H9 (cell line): ENCODE data around the gene SERPINB8. TPM values are rescaled to one million over a fixed set of nuclear protein-coding genes. Genes with fewer than 3 reads are reported as not detected.

ENCODE experiments used
- DNase-seq: peaks from one replicate; pipeline ENCODE4 v3.0.0-alpha.2; 2017
- H2AFZ ChIP-seq: one replicate; pipeline ENCODE4 v1.6.1; 2013; ENCODE audit warnings: mild to moderate bottlenecking, low read length, control low read depth, moderate library complexity
- H2AK5ac ChIP-seq: 2 replicates; pipeline ENCODE4 v1.6.1; 2013; ENCODE audit warnings: low read length, control low read depth, mixed read lengths; ENCODE audit not compliant: insufficient read length
- H2BK120ac ChIP-seq: one replicate; pipeline ENCODE4 v1.6.1; 2013; ENCODE audit warnings: low read depth, mild to moderate bottlenecking, low read length, control low read depth, inconsistent platforms; ENCODE audit not compliant: poor library complexity, severe bottlenecking
- H2BK12ac ChIP-seq: 2 replicates; pipeline ENCODE4 v1.6.1; 2013; ENCODE audit warnings: low read length, control low read depth, mixed read lengths, low read depth; ENCODE audit not compliant: insufficient read length
- H2BK15ac ChIP-seq: 2 replicates; pipeline ENCODE4 v1.6.1; 2013; ENCODE audit warnings: low read depth, low read length, control low read depth
- H2BK20ac ChIP-seq: one replicate; pipeline ENCODE4 v1.6.1; 2013; ENCODE audit warnings: low read depth, mild to moderate bottlenecking, low read length, control low read depth, inconsistent platforms; ENCODE audit not compliant: poor library complexity, severe bottlenecking
- H2BK5ac ChIP-seq: 2 replicates; pipeline ENCODE4 v1.6.1; 2013; ENCODE audit warnings: low read length, control low read depth, mixed read lengths; ENCODE audit not compliant: insufficient read length
- H3K14ac ChIP-seq: 2 replicates; pipeline ENCODE4 v1.6.1; 2013; ENCODE audit warnings: low read length, control low read depth; ENCODE audit not compliant: insufficient read depth
- H3K18ac ChIP-seq: 2 replicates; pipeline ENCODE4 v1.6.1; 2013; ENCODE audit warnings: low read depth, mild to moderate bottlenecking, mixed read lengths, low read length, control low read depth; ENCODE audit not compliant: insufficient read length
- H3K23ac ChIP-seq: 2 replicates; pipeline ENCODE4 v1.6.1; 2013; ENCODE audit warnings: low read length, control low read depth, mixed read lengths, low read depth; ENCODE audit not compliant: insufficient read length
- H3K23me2 ChIP-seq: 2 replicates; pipeline ENCODE4 v1.6.1; 2013; ENCODE audit warnings: low read depth, mild to moderate bottlenecking, mixed read lengths, low read length, control low read depth; ENCODE audit not compliant: insufficient read length, poor library complexity, severe bottlenecking
- H3K27ac ChIP-seq: 2 replicates; pipeline ENCODE4 v1.5.1; 2013; ENCODE audit warnings: low read length, control low read depth, mixed read lengths, low read depth; ENCODE audit not compliant: insufficient read length
- H3K27me3 ChIP-seq: 2 replicates; pipeline ENCODE4 v1.6.1; 2013; ENCODE audit warnings: low read length, control low read depth, inconsistent platforms; ENCODE audit not compliant: insufficient read depth
- H3K4ac ChIP-seq: 2 replicates; pipeline ENCODE4 v1.6.1; 2013; ENCODE audit warnings: low read depth, mild to moderate bottlenecking, control low read depth, inconsistent platforms, low read length, moderate library complexity
- H3K4me1 ChIP-seq: 2 replicates; pipeline ENCODE4 v1.6.1; 2013; ENCODE audit warnings: low read length, control low read depth, inconsistent platforms; ENCODE audit not compliant: insufficient read depth
- H3K4me2 ChIP-seq: 2 replicates; pipeline ENCODE4 v1.6.1; 2013; ENCODE audit warnings: low read length, control low read depth, mixed read lengths; ENCODE audit not compliant: insufficient read length, insufficient read depth
- H3K56ac ChIP-seq: 2 replicates; pipeline ENCODE4 v1.6.1; 2013; ENCODE audit warnings: low read depth, mild to moderate bottlenecking, mixed read lengths, low read length, control low read depth; ENCODE audit not compliant: insufficient read length
- H3K79me1 ChIP-seq: 2 replicates; pipeline ENCODE4 v1.6.1; 2013; ENCODE audit warnings: low read depth, mild to moderate bottlenecking, moderate library complexity, low read length, control low read depth, inconsistent platforms; ENCODE audit not compliant: insufficient read depth, poor library complexity, severe bottlenecking
- H3K79me2 ChIP-seq: 2 replicates; pipeline ENCODE4 v1.6.1; 2013; ENCODE audit warnings: low read length, control low read depth, inconsistent platforms; ENCODE audit not compliant: insufficient read depth
- H3K9ac ChIP-seq: 2 replicates; pipeline ENCODE4 v1.6.1; 2013; ENCODE audit warnings: low read length, control low read depth, mixed read lengths; ENCODE audit not compliant: insufficient read length; ENCODE audit errors: extremely low read depth
- H3K9me3 ChIP-seq: one replicate; pipeline ENCODE4 v1.6.1; 2013; ENCODE audit warnings: low read depth, low read length, inconsistent platforms; ENCODE audit not compliant: control insufficient read depth
- H3T11ph ChIP-seq: one replicate; pipeline ENCODE4 v1.6.1; 2013; ENCODE audit warnings: mild to moderate bottlenecking, low read length, control low read depth, inconsistent platforms
- H4K20me1 ChIP-seq: one replicate; pipeline ENCODE4 v1.6.1; 2013; ENCODE audit not compliant: control insufficient read depth, insufficient read length, insufficient read depth
- H4K5ac ChIP-seq: 2 replicates; pipeline ENCODE4 v1.6.1; 2013; ENCODE audit warnings: low read depth, mild to moderate bottlenecking, mixed read lengths, low read length, control low read depth; ENCODE audit not compliant: insufficient read length
- H4K8ac ChIP-seq: replicated peaks from 2 replicates; pipeline ENCODE4 v1.6.1; 2013; ENCODE audit warnings: low read length, control low read depth, mixed read lengths, low read depth; ENCODE audit not compliant: insufficient read length
- H4K91ac ChIP-seq: 2 replicates; pipeline ENCODE4 v1.6.1; 2013; ENCODE audit warnings: low read depth, mild to moderate bottlenecking, moderate library complexity, mixed read lengths, low read length, control low read depth; ENCODE audit not compliant: insufficient read length
- H3K27ac Mint-ChIP-seq, 3 experiments: 2 replicates in 2 of 3; 3 replicates in 1 of 3; pipeline ENCODE4 v1.8.0; 2020 to 2021; ENCODE audit warnings: mixed read lengths in 3 of 3, mild to moderate bottlenecking in 1 of 3, moderate library complexity in 1 of 3
- H3K27me3 Mint-ChIP-seq: 2 replicates; pipeline ENCODE4 v1.8.0; 2021; ENCODE audit warnings: low read depth, mild to moderate bottlenecking, moderate library complexity, mixed read lengths
- H3K36me3 Mint-ChIP-seq, 3 experiments: 2 replicates in 2 of 3; 3 replicates in 1 of 3; pipeline ENCODE4 v1.8.0; 2020 to 2021; ENCODE audit warnings: low read depth in 3 of 3, mixed read lengths in 3 of 3; ENCODE audit not compliant: insufficient read depth in 1 of 3
- H3K4me1 Mint-ChIP-seq, 2 experiments: 2 replicates each; pipeline ENCODE4 v1.8.0; 2020; ENCODE audit warnings: mixed read lengths in 2 of 2
- H3K4me3 Mint-ChIP-seq, 2 experiments: 2 replicates in 1 of 2; 3 replicates in 1 of 2; pipeline ENCODE4 v1.8.0; 2020 to 2021; ENCODE audit warnings: mild to moderate bottlenecking in 2 of 2, mixed read lengths in 2 of 2, moderate library complexity in 1 of 2
- H3K9me3 Mint-ChIP-seq, 2 experiments: 2 replicates in 1 of 2; 3 replicates in 1 of 2; pipeline ENCODE4 v1.8.0; 2020; ENCODE audit warnings: mild to moderate bottlenecking in 2 of 2, mixed read lengths in 2 of 2, moderate library complexity in 1 of 2
- CTCF ChIP-seq: fragments of 200-600 bp; sonication (generic); conservative IDR thresholded peaks from 3 replicates; pipeline ENCODE4 v1.8.0; 2021; ENCODE audit warnings: antibody characterized with exemption, mild to moderate bottlenecking
- WGBS: extraction: QIAGEN DNeasy Blood & Tissue Kit; methylation state at CpG from one replicate; pipeline ENCODE4 v1.1.7; 2013; ENCODE audit warnings: missing lambda C conversion rate, low lambda C conversion rate, mixed read lengths; ENCODE audit not compliant: insufficient read length; ENCODE audit errors: extremely low coverage; 5-methylcytosine and 5-hydroxymethylcytosine counted together
- total RNA-seq: library from RNA; stranded (reverse); gene quantifications from 2 replicates; pipeline ENCODE4 v1.2.1, GENCODE V29; 2021

The SERPINB8 gene
- total RNA-seq, 1 experiment from 2014 or later, result 2.1 TPM

DNA sequence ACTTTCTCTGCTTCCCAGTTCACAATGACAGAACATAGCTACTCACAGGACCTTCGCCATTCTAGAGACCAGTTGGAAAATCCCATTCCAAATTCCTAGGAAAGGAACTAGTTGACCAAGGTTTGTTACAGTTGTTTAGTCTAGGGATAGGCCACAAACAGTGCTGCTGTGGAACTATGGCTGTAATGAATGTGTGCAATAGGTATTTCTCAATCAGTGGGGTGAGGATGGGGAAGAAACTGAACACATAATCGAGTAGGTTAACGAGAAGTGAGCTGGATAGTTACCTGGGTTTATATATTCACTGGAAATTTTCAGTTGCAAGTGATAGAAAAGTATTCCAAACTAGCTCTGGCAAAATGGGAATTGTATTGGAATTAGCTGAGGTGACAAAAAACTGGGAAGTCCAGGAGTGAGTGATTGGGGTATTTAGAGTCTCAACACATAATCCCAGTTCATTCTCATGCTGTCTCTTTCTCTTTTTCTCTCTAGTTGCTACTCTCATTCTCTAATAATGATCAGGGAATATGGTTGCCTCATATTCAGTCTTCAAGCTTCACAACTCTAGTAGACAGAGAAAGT is 39.0 kb upstream of the SERPINB8 start:
- no peak overlapping the region for H2AK5ac ChIP-seq
- Mint-ChIP-seq H3K27me3 (peaks cover 17% of the 10 kb centered on the region), H3K4me3 (no peak overlapping the region), H3K27ac (no peak overlapping the region), H3K4me1 (no peaks in the 10 kb centered on the region), H3K36me3 (no peaks in the 10 kb centered on the region), H3K9me3 (no peaks in the 10 kb centered on the region)
- H3K56ac ChIP-seq, result no peak overlapping the region
- no peak for DNase-seq
- H3T11ph ChIP-seq, result no peak overlapping the region
- TF ChIP-seq CTCF, result no peak
- no peaks in the 10 kb centered on the region for H3K79me1 ChIP-seq
- H3K27ac ChIP-seq, result no peak overlapping the region
- no peak overlapping the region for H2BK120ac ChIP-seq
- no peaks in the 10 kb centered on the region for H3K23me2 ChIP-seq
- H4K8ac ChIP-seq, result no peak overlapping the region
- no peak overlapping the region for H3K9ac ChIP-seq
- H3K4me2 ChIP-seq, result no peak overlapping the region
- H4K5ac ChIP-seq, result no peak overlapping the region
- no peak overlapping the region for H3K4ac ChIP-seq
- H3K23ac ChIP-seq, result no peak overlapping the region
- H3K14ac ChIP-seq, result no peak overlapping the region
- H3K79me2 ChIP-seq, result no peaks in the 10 kb centered on the region
- H3K4me1 ChIP-seq, result no peaks in the 10 kb centered on the region
- H2BK12ac ChIP-seq, result no peak overlapping the region
- H2BK20ac ChIP-seq, result no peak overlapping the region
- no peak overlapping the region for H3K18ac ChIP-seq
- no CpG with 5 or more reads among the region's 3 CpGs for WGBS
- H3K9me3 ChIP-seq, result no peaks in the 10 kb centered on the region
- H2BK15ac ChIP-seq, result no peak overlapping the region
- no peak overlapping the region for H2AFZ ChIP-seq
- H4K91ac ChIP-seq, result no peak overlapping the region
- no peaks in the 10 kb centered on the region for H4K20me1 ChIP-seq
- H3K27me3 ChIP-seq, result no peaks in the 10 kb centered on the region
- H2BK5ac ChIP-seq, result no peak overlapping the region
